GM19193 (cell line): ENCODE measurements around the gene AKR1A1.
A peak's percentile ranks its signal among the peaks of the same experiment; 100 is the strongest.

ENCODE experiments used
- POLR2A ChIP-seq: IDR thresholded peaks from 4 replicates; pipeline ENCODE4 v1.6.1; 2011; ENCODE audit not compliant: insufficient read depth, insufficient read length; ENCODE audit errors: extremely low read depth

AKR1A1 gene

GRCh38 chr1:45550401-45551351 is at the start of gene AKR1A1:
AKR1A1 (plus strand) TSS chr1:45550826; CDS start chr1:45561795, 10,969 bp downstream.
- peak; percentile 93 for TF ChIP-seq POLR2A

DNA sequence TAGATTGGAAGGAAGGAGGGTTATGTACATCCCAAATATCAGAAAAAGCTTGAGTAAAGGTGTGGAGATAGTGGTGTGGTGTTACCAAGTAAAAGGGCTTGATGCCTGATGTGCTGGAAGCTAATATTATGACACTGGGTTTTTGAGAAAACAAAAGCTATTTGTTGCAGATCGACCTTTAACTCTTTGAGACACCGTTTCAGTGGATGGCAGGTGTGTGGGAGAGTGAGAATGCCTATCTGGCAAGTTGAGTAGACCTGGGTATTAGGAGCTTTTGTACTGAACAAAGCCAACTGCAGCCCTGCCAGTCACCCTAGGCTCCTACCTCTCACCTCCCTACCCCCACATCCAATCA is 49.1 kb upstream of the AKR1A1 start:
- TF ChIP-seq POLR2A: no peak

DNA sequence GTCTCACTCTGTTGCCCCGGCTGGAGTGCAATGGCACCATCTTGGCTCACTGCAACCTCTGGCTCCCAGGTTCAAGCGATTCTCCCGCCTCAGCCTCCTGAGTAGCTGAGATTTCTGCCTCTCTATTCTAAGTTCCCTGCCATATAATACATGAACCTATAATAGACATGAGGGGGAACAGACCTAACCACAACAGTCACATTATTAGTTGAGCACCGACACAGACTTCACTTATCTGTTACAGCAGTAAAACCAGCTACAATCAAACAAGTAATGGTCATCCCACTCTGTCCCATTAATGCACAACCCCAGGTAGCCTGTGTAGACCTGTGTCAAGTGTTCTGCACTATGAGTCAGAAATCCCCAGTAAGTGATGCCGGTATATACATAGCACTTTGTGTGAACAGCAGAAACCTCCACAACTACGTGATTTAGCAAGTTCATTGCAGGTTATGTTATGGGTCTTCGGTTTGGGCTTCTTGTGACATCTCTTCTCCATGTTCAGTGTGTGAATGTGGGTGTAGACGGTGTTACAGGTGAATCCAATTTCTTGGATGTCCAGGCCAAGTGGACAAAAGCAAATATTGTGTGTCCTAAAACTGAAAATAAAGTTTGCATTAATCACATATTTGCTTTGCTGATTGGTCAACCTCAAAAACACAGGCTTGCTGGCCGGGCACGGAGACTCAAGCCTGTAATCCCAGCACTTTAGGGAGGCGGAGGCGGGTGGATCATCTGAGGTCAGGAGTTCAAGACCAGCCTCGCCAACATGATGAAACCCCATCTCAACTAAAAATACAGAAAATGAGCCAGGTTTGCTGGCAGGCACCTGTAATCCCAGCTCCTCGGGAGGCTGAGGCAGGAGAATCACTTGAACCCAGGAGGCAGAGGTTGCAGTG is 46.9 kb upstream of the AKR1A1 start:
- TF ChIP-seq POLR2A: no peak

DNA sequence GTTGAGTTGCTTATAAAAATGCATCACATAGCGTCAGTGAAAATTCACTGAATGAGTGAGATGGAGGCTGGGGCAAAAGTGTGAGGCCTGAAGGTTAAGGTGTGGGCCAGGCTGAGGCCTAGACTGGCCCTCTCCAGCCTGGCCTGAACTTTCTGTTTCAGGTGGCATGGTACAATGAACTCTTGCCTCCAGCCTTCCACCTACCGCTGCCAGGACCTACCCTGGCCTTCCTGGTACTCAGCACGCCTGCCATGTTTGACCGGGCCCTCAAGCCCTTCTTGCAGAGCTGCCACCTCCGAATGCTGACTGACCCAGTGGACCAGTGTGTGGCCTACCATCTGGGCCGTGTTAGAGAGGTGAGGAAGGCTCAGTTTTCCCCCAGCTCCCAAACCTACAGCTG is 43.4 kb upstream of the AKR1A1 start:
- no peak for TF ChIP-seq POLR2A

GRCh38 chr1:45507893-45508292 is 42.7 kb upstream of the AKR1A1 start:
- no peak for TF ChIP-seq POLR2A

GRCh38 chr1:45508295-45509151 is 42.1 kb upstream of the AKR1A1 start:
- no peak for TF ChIP-seq POLR2A

DNA sequence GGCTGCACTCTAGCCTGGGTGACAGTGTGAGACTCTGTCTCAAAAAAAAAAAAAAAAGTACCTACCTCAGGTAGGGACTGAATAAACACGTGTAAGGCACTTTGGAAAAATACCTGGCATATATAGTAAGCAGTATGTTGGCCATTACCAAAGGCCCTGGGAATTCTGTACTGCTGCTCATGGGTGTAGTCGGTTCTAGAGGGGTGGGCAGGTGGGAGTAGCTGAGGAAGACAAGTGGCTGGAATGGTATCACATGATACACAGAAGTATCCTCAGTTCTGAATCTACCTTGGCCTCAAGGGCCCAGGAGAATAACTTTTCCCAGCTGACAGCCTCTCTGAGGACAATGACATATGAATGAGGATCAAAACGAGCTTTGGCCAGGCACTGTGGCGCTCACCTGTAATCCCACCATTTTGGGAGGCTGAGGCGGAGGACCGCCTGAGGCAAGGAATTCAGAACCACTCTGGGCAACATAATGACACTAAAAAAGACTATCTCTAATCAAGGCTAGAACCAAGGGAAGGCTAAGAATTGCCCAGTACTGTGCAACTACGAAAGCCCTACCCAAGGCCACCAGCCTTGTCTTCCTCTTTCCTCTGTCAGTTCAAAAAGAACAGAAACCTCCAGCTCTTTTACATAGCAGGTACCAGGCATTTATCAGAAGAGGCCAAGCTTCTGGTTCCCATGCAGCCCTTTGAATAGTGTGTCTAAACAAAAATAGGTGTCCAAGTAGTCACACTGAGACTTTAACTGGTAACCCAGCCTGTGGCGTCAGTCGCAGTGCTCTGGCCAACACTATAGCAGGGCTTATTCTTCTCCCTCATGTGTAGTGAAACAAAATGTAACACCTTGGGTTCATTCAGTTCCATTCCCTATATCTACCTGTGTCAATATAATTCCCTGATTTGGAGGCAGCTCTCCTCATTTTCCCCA is 40.3 kb upstream of the AKR1A1 start:
- peak; percentile 8 for TF ChIP-seq POLR2A

DNA sequence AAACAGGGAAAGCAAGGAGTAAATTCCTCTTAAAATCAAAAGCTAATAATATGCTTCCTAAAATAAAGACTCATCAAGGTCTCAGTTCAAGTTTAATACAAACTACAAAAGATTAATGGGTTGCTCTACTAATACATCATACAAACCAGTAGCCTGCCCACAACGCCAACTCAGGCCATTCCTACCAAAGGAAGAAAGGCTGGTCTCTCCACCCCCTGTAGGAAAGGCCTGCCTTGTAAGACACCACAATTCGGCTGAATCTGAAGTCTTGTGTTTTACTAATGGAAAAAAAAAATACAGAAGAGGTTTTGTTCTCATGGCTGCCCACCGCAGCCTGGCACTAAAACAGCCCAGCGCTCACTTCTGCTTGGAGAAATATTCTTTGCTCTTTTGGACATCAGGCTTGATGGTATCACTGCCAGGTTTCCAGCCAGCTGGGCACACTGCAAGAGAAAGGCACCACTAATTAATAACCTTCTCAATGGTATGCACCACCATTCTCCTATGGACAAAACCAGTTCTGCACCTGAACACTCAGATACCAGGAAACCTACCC is 39.6 kb upstream of the AKR1A1 start:
- no peak for TF ChIP-seq POLR2A

GRCh38 chr1:45512641-45513054 is 38.0 kb upstream of the AKR1A1 start:
- no peak for TF ChIP-seq POLR2A

DNA sequence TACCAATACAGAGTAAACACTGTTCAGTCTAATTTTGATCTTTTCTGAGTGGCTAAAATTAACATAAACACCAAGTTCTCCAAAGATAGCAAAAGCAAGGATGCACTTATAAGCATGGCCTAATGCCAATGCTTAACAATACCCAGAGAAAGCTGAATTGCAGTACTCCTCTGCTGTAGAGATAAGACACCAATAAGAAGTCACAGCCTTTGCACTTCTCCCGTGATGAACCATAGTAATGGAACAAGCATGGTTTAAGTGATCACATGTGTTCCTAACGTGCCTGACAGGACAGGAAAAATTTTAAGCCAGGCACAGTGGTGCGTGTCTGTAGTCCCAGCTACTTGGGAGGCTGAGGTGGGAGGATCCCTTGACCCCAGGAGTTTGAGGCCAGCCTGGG is 34.6 kb upstream of the AKR1A1 start:
- TF ChIP-seq POLR2A: no peak

- no peak for TF ChIP-seq POLR2A
Measured at GRCh38 chr1:45516465-45516864, 34.2 kb upstream of the AKR1A1 start.

- TF ChIP-seq POLR2A: no peak
Measured at GRCh38 chr1:45518910-45519309, 31.7 kb upstream of the AKR1A1 start.
